ENCODE measurements around the gene FALEC.
A peak's percentile ranks its signal among the peaks of the same experiment; 100 is the strongest.

- TF ChIP-seq CTCF (IDR thresholded peaks at IDR 0.05) (peak; percentile 88 to 93 (median 92)), POLR2A (IDR thresholded peaks at IDR 0.05) (no peak)
Observed at GRCh38 chr1:150560011-150560438, 44.5 kb downstream of the FALEC start.

Data from right lobe of liver (tissue), 4 donors.